ENCODE measurements around the gene CHRD. TPM values are rescaled to one million over a fixed set of nuclear protein-coding genes. Genes with fewer than 3 reads are reported as not detected.

The CHRD gene
- total RNA-seq, 2 experiments from 2014 or later: not detected

DNA sequence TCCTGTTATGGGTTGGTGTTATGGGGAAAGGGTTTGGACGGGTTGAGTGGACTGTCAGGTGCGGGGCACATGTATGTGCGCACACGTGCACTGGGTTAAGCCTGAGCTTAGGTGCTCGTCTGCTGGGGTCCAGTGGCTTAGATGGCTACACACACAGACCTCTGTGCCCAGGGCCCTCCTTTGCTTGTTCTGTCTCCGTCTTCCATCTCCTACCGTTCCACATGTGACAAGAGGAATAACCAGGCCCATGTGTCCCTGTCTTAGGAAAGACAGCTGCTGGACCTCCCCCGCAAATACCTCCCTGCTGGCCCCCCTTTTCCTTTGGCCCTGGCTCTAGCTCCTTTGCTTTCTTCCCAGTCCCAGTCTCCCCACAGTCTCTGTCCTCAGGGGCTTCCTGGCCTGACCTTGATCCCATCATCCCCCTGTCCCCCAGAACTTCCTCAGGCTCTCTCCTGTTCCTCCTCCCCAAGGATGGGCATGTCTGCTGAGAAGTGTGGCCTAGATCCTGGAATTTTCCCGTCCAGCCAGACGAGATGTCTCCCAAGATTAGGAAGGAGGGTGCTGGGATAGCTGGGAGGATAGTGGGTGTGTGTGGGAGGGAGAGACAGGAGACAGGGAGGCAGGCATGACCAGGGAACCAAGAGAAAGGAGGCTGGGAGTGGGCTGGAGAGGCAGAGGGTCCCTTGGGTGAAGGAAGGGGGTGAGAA is 1.1 kb upstream of the CHRD start:
- POLR2A ChIA-PET: interaction anchor here (0.5 kb wide), 1 partner anchor 60 kb away, joined by 3 read pairs; no protein-coding TSS in a partner anchor
- Mint-ChIP-seq H3K27me3 (ENCODE audit: low read depth) (peaks cover 55% of the 10 kb centered on the region), H3K36me3 (ENCODE audit: low read depth) (no peaks in the 10 kb centered on the region), H3K9me3 (ENCODE audit: insufficient read depth) (no peaks in the 10 kb centered on the region), H3K4me1 (ENCODE audit: low read depth) (peaks cover 3% of the 10 kb centered on the region), H3K27ac (no peak overlapping the region), H3K4me3 (no peak overlapping the region)
- no peak for ATAC-seq
- no peak for DNase-seq
- CTCF ChIA-PET: no interaction called here

DNA sequence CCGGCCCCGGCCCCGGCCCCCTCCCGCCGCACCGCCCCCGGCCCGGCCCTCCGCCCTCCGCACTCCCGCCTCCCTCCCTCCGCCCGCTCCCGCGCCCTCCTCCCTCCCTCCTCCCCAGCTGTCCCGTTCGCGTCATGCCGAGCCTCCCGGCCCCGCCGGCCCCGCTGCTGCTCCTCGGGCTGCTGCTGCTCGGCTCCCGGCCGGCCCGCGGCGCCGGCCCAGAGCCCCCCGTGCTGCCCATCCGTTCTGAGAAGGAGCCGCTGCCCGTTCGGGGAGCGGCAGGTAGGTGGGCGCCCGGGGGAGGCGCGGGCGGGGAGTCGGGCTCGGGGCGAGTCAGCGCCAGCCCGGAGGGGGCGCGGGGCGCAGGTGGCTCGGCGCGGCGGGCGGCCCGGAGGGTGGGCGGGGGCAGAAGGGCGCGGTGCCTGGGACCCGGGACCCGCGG is 352 bp downstream of the CHRD start:
- Mint-ChIP-seq H3K4me1 (ENCODE audit: low read depth) (peaks cover 3% of the 10 kb centered on the region), H3K9me3 (ENCODE audit: insufficient read depth) (no peaks in the 10 kb centered on the region), H3K4me3 (no peak overlapping the region), H3K36me3 (ENCODE audit: low read depth) (no peaks in the 10 kb centered on the region), H3K27ac (no peak overlapping the region), H3K27me3 (ENCODE audit: low read depth) (peaks cover 52% of the 10 kb centered on the region)
- CTCF ChIA-PET: interaction anchor here (2.5 kb wide), 1 partner anchor 8 kb away, joined by 11 read pairs; no protein-coding TSS in a partner anchor
- POLR2A ChIA-PET: no interaction called here
- DNase-seq (no peak), ATAC-seq (peak; percentile 38)

DNA sequence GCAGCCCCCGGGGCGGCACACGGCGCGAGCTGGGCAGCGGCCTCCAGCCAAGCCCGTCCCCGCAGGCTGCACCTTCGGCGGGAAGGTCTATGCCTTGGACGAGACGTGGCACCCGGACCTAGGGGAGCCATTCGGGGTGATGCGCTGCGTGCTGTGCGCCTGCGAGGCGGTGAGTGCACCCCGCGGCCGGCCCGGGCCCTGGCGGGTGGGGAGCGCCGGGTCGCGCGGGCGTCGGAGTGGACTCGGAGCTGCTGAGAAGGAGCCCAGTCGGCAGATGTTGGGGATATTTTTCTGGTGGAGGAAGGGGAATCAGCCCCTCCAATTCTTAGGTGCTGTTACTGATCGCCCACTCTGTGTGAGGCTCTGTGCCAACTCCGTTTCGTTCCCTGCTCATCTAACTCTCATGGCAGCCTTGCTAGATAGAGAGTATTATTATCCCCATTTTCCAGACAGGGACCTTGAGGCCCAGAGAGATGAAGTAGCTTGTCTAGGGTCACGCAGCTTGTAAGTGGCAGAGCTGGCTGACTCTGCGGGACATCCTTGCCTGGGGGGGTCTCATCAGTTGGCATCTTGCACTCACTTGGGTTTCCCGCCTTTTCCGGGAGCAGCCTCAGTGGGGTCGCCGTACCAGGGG is 890 bp downstream of the CHRD start:
- ATAC-seq (peak; percentile 37), DNase-seq (no peak)
- Mint-ChIP-seq H3K27ac (no peak overlapping the region), H3K36me3 (ENCODE audit: low read depth) (no peaks in the 10 kb centered on the region), H3K27me3 (ENCODE audit: low read depth) (peaks cover 50% of the 10 kb centered on the region), H3K9me3 (ENCODE audit: insufficient read depth) (no peaks in the 10 kb centered on the region), H3K4me3 (peak overlapping the region; percentile 13), H3K4me1 (ENCODE audit: low read depth) (peaks cover 3% of the 10 kb centered on the region)
- POLR2A ChIA-PET: no interaction called here
- CTCF ChIA-PET: interaction anchor here (0.7 to 2.5 kb wide), 2 partner anchors 9 to 133 kb away, joined by 4 to 11 read pairs; no protein-coding TSS in a partner anchor

DNA sequence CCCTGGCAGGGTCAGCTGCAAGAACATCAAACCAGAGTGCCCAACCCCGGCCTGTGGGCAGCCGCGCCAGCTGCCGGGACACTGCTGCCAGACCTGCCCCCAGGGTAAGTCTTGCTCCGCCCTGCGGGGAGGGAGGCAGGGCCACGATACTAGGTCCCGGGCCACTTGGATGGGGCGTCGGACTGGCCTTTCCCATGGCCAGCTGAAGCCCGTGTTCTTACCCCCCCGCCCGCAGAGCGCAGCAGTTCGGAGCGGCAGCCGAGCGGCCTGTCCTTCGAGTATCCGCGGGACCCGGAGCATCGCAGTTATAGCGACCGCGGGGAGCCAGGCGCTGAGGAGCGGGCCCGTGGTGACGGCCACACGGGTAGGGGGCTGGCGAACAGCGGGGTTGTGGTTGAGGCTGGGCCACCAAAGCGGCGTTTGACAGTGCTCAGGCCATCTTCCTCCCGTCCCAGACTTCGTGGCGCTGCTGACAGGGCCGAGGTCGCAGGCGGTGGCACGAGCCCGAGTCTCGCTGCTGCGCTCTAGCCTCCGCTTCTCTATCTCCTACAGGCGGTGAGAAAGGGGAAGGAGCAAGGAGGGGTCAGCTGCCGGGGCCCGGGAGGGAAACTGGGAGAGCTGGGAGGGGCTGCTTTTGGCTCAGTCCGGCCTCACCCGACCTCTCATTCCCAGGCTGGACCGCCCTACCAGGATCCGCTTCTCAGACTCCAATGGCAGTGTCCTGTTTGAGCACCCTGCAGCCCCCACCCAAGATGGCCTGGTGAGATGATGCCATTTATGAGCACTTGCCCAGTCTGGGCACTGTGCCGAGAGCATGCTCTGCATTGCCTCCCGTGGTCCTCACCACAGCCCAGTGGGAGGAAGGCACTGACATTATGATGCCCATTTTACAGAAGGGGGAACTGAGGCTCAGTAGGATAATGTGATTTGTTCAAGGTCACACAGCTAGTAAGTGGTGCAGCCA is 1.7 kb downstream of the CHRD start:
- ChIA-PET CTCF (interaction anchor here (0.7 to 2.5 kb wide), 3 partner anchors 10 to 132 kb away, joined by 3 to 11 read pairs (median 4); no protein-coding TSS in a partner anchor), POLR2A (no interaction called here)
- Mint-ChIP-seq H3K27me3 (ENCODE audit: low read depth) (peaks cover 50% of the 10 kb centered on the region), H3K4me1 (ENCODE audit: low read depth) (peaks cover 3% of the 10 kb centered on the region), H3K4me3 (no peak overlapping the region), H3K36me3 (ENCODE audit: low read depth) (no peaks in the 10 kb centered on the region), H3K27ac (no peak overlapping the region), H3K9me3 (ENCODE audit: insufficient read depth) (no peaks in the 10 kb centered on the region)
- ATAC-seq (peak; percentile 38), DNase-seq (no peak)

DNA sequence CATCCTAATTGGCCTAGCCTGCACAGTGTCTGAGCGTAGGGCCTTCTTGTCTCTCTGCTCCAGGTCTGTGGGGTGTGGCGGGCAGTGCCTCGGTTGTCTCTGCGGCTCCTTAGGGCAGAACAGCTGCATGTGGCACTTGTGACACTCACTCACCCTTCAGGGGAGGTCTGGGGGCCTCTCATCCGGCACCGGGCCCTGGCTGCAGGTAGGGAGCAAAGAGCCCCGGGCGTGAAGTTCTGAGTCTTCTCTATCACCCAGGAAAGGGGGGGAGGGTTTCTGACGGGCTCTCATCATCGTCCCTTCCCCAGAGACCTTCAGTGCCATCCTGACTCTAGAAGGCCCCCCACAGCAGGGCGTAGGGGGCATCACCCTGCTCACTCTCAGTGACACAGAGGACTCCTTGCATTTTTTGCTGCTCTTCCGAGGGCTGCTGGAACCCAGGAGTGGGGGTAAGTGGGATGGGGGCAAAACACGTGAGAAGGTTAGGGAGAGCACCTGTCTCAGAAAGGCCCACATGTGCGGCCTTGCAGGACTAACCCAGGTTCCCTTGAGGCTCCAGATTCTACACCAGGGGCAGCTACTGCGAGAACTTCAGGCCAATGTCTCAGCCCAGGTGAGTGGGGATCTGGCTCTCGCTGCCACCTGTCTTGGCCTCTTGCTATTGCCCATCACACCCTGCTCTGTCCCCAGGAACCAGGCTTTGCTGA is 2.6 kb downstream of the CHRD start:
- POLR2A ChIA-PET: no interaction called here
- no peak overlapping the region for H3K4me3 Mint-ChIP-seq
- CTCF ChIA-PET: interaction anchor here (1.2 to 2.5 kb wide), 2 partner anchors 11 to 30 kb away, joined by 3 to 11 read pairs; no protein-coding TSS in a partner anchor
- DNase-seq: no peak
- H3K27me3 Mint-ChIP-seq (ENCODE audit: low read depth): peaks cover 44% of the 10 kb centered on the region
- ATAC-seq: no peak
- H3K4me1 Mint-ChIP-seq (ENCODE audit: low read depth): peaks cover 3% of the 10 kb centered on the region
- H3K27ac Mint-ChIP-seq: no peak overlapping the region
- H3K9me3 Mint-ChIP-seq (ENCODE audit: insufficient read depth): no peaks in the 10 kb centered on the region
- H3K36me3 Mint-ChIP-seq (ENCODE audit: low read depth): no peaks in the 10 kb centered on the region

DNA sequence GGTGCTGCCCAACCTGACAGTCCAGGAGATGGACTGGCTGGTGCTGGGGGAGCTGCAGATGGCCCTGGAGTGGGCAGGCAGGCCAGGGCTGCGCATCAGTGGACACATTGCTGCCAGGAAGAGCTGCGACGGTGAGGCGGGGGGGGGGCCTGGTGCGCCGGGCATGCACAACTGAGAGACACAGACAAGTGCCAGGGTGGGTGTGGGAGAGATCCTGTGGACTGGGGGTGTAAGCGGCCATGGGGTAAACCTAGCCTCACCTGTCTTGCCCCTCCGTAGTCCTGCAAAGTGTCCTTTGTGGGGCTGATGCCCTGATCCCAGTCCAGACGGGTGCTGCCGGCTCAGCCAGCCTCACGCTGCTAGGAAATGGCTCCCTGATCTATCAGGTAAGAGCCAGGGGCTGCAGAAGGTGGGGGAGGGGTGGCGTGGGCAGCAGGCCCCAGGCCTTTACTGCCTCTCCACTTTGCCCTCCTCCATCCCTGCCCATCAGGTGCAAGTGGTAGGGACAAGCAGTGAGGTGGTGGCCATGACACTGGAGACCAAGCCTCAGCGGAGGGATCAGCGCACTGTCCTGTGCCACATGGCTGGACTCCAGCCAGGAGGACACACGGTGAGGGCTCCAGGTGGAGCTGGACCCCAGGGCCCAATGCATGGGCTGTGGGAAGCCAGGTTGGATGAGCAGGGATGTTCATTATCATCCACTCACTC is 3.3 kb downstream of the CHRD start:
- H3K27ac Mint-ChIP-seq: no peak overlapping the region
- ATAC-seq: no peak
- ChIA-PET CTCF (interaction anchor here (1.1 kb wide), 1 partner anchor 157 kb away, joined by 3 read pairs; no protein-coding TSS in a partner anchor), POLR2A (interaction anchor here (1.0 kb wide), 1 partner anchor 13 kb away, joined by 3 read pairs; no protein-coding TSS in a partner anchor)
- no peak overlapping the region for H3K4me3 Mint-ChIP-seq
- no peaks in the 10 kb centered on the region for H3K36me3 Mint-ChIP-seq (ENCODE audit: low read depth)
- peaks cover 3% of the 10 kb centered on the region for H3K4me1 Mint-ChIP-seq (ENCODE audit: low read depth)
- no peak for DNase-seq
- peaks cover 39% of the 10 kb centered on the region for H3K27me3 Mint-ChIP-seq (ENCODE audit: low read depth)
- H3K9me3 Mint-ChIP-seq (ENCODE audit: insufficient read depth): no peaks in the 10 kb centered on the region

DNA sequence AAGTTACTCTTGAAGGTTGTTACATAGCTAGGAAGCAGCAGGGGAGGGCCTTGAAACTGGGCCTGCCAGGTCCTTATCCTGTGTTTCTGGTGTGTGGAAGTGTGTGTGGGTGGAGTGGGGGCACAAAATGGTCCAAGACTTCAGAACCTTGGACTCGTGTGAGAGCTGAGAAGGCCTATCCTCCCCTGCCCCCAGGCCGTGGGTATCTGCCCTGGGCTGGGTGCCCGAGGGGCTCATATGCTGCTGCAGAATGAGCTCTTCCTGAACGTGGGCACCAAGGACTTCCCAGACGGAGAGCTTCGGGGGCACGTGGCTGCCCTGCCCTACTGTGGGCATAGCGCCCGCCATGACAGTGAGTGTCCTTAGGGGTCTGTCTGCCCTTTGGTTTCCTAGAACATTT is 4.5 kb downstream of the CHRD start:
- CTCF ChIA-PET: interaction anchor here (1.1 to 1.2 kb wide), 2 partner anchors 13 to 158 kb away, joined by 3 to 6 read pairs; no protein-coding TSS in a partner anchor
- POLR2A ChIA-PET: interaction anchor here (0.8 to 1.0 kb wide), 2 partner anchors 13 to 14 kb away, joined by 3 read pairs; no protein-coding TSS in a partner anchor
- DNase-seq (no peak), ATAC-seq (no peak)
- Mint-ChIP-seq H3K27ac (no peak overlapping the region), H3K4me1 (ENCODE audit: low read depth) (peaks cover 3% of the 10 kb centered on the region), H3K27me3 (ENCODE audit: low read depth) (peaks cover 28% of the 10 kb centered on the region), H3K9me3 (ENCODE audit: insufficient read depth) (no peaks in the 10 kb centered on the region), H3K36me3 (ENCODE audit: low read depth) (no peaks in the 10 kb centered on the region), H3K4me3 (no peak overlapping the region)

DNA sequence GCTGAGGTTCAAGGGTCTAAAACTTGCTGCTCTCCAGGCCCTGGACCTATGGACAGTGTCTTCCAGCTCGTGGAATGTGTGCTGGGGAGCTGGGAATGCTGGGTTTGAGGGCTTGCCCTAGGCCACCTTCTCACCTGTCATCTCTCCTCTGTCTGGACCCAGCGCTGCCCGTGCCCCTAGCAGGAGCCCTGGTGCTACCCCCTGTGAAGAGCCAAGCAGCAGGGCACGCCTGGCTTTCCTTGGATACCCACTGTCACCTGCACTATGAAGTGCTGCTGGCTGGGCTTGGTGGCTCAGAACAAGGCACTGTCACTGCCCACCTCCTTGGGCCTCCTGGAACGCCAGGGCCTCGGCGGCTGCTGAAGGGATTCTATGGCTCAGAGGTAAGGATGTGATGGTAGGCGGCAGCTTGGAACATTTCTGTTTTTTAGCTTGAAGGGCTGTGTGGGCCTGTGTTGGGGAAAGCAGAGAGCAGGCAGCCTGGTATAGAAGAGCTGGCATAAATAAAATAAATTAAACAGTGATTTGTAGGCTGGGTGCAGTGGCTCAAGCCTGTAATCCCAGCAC is 5.1 kb downstream of the CHRD start:
- CTCF ChIA-PET: interaction anchor here (0.8 to 1.2 kb wide), 2 partner anchors 13 kb away, joined by 3 to 6 read pairs; no protein-coding TSS in a partner anchor

DNA sequence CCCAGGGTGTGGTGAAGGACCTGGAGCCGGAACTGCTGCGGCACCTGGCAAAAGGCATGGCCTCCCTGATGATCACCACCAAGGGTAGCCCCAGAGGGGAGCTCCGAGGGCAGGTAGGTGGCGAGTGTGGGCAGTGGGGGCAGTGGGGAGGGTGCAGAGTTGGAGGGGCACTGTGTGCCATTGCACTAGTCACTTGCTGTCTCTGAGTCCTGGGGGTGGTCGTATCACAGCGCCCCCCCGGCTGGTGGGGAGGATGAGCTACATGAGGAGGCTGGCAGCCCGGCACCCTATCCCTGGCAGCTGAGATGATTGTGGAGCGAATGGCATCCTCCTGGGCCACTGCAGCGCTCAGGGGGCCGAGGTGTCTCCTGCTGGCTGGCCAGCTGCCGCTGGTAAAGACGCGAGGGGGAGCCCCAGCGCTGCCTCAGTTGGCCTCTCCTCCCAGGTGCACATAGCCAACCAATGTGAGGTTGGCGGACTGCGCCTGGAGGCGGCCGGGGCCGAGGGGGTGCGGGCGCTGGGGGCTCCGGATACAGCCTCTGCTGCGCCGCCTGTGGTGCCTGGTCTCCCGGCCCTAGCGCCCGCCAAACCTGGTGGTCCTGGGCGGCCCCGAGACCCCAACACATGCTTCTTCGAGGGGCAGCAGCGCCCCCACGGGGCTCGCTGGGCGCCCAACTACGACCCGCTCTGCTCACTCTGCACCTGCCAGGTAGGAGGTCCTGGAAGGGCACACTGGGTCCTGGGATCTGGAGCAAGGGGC is 6.4 kb downstream of the CHRD start:
- CTCF ChIA-PET: no interaction called here
- POLR2A ChIA-PET: no interaction called here
- H3K4me1 Mint-ChIP-seq (ENCODE audit: low read depth): no peaks in the 10 kb centered on the region

More for the DNA sequence above, 5.1 kb downstream of the CHRD start:
- H3K4me1 Mint-ChIP-seq (ENCODE audit: low read depth): peaks cover 3% of the 10 kb centered on the region
- no peaks in the 10 kb centered on the region for H3K36me3 Mint-ChIP-seq (ENCODE audit: low read depth)
- no peak overlapping the region for H3K4me3 Mint-ChIP-seq
- H3K27me3 Mint-ChIP-seq (ENCODE audit: low read depth): peaks cover 27% of the 10 kb centered on the region
- POLR2A ChIA-PET: interaction anchor here (0.8 kb wide), 1 partner anchor 13 kb away, joined by 3 read pairs; no protein-coding TSS in a partner anchor
- no peak overlapping the region for H3K27ac Mint-ChIP-seq
- no peak for ATAC-seq
- DNase-seq: no peak
- no peaks in the 10 kb centered on the region for H3K9me3 Mint-ChIP-seq (ENCODE audit: insufficient read depth)

More for the DNA sequence above, 6.4 kb downstream of the CHRD start:
- Mint-ChIP-seq H3K9me3 (ENCODE audit: insufficient read depth) (no peaks in the 10 kb centered on the region), H3K4me3 (no peak overlapping the region), H3K27me3 (ENCODE audit: low read depth) (peaks cover 33% of the 10 kb centered on the region), H3K36me3 (ENCODE audit: low read depth) (no peaks in the 10 kb centered on the region), H3K27ac (no peak overlapping the region)
- DNase-seq: no peak
- no peak for ATAC-seq

Data from activated CD8-positive, alpha-beta T cell treated with anti-CD3 and anti-CD28 coated beads, Interleukin-2, amount 10 ng/mL, durations not matched to agents 7 days and 5 days (primary cell).